Left lung (tissue), 10 donors: Measurements from ENCODE around the gene USP20. TPM values are rescaled to one million over a fixed set of nuclear protein-coding genes. Genes with fewer than 3 reads are reported as not detected.

Experiments
- ATAC-seq: fragments of 200-7000 bp; cut with Tn5 transposase; one replicate; pipeline ENCODE4 v1.9.1; 2020; ENCODE audit warnings: moderate library complexity
- DNase-seq, 4 donors: peaks; one replicate each; pipeline ENCODE4 v3.0.0-alpha.2; 2013 to 2020
- H3K27ac ChIP-seq, 2 donors: fragments of 200-600 bp; sonication (generic) in 1 of 2; one replicate each; pipeline versions ENCODE4 v1.5.0 to v1.8.0; 2020 to 2021
- H3K27me3 ChIP-seq, 2 donors: fragments of 200-600 bp; sonication (generic) in 1 of 2; one replicate each; pipeline versions ENCODE4 v1.5.0 to v1.8.0; 2020 to 2021
- H3K36me3 ChIP-seq, 2 donors: fragments of 200-600 bp; sonication (generic) in 1 of 2; one replicate each; pipeline versions ENCODE4 v1.5.0 to v1.8.0; 2020 to 2021
- H3K4me1 ChIP-seq, 2 donors: fragments of 200-600 bp; one replicate each; pipeline ENCODE4 v1.8.0; 2021
- H3K4me3 ChIP-seq, 2 donors: fragments of 200-600 bp; sonication (generic) in 1 of 2; one replicate each; pipeline versions ENCODE4 v1.5.0 to v1.8.0; 2020 to 2021; ENCODE audit warnings: mild to moderate bottlenecking in 1 of 2
- H3K9me3 ChIP-seq, 2 donors: fragments of 200-600 bp; sonication (generic) in 1 of 2; one replicate each; pipeline versions ENCODE4 v1.5.0 to v1.8.0; 2020 to 2021
- intact Hi-C, 2 donors: fragments of 100-400 bp; cut with DNase I; formaldehyde crosslinking; loops; one replicate each; pipeline versions ENCODE4 v1.11.2 to v1.14.2; 2022
- polyA plus RNA-seq, 6 donors: library from polyadenylated mRNA; unstranded; fragments of 120-200 nt; gene quantifications; one replicate each; pipeline ENCODE4 v1.2.1, GENCODE V29; 2013; ENCODE audit not compliant: insufficient read length in 6 of 6
- total RNA-seq, 2 donors: library from RNA; stranded (reverse); fragmentation: NEBNext Ultra II Directional; extraction: Animal tissue kit (Norgen Biotek cat#: 25700); gene quantifications; one replicate each; pipeline ENCODE4 v1.2.1, GENCODE V29; 2021
- TF ChIP-seq, protein P1 (sequence below), 2 donors: fragments of 200-600 bp; sonication (generic) in 1 of 2; IDR thresholded peaks; one replicate each; pipeline versions ENCODE4 v1.5.0 to v1.8.0; 2021; ENCODE audit warnings: antibody characterized with exemption in 2 of 2
- donor health status: DM: no; HTN: yes; CAD: no.
- donor health status: DM: no; HTN: no; CAD: no.

Gene USP20
- total and polyA plus RNA-seq, 8 donors = 16.7 to 24.6 (median 21.6) TPM

DNA sequence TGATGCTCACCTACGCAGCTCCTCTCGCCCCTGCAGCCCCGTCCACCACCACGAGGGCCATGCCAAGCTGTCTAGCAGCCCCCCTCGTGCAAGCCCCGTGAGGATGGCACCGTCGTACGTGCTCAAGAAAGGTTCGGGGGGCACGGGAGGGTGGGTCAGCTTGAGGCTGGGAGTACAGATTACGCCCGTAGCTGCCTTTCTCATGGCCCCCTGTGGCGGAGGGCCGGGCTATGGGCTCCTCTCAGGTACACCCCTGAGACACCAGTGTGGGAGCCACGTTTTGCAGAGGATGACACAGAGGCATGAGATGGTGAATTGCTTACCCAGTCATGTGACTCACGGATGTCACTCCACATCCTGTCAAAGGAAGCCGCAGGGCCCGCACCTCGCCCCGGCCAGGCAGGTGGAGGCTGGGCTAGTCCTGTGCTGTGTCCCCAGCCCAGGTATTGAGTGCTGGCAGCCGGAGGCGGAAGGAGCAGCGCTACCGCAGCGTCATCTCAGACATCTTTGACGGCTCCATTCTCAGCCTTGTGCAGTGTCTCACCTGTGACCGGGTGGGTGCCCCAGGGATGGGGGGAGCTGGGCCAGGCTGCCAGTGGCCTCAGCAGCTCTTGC, 33.7 kb downstream of the USP20 start:
- DNase-seq (peak in 1 of 4 donors; percentile 82), ATAC-seq (peak; percentile 40)
- intact Hi-C loops = no loop called here
- Histone ChIP-seq H3K4me1 (peaks cover 0 to 10% of the 10 kb centered on the region in 2 donors), H3K9me3 (no peaks in the 10 kb centered on the region), H3K27ac (peak overlapping the region in 1 of 2 donors; percentile 60), H3K4me3 (no peak overlapping the region), H3K36me3 (peaks cover 0 to 43% of the 10 kb centered on the region in 2 donors), H3K27me3 (no peaks in the 10 kb centered on the region)
- TF ChIP-seq, protein P1, sequence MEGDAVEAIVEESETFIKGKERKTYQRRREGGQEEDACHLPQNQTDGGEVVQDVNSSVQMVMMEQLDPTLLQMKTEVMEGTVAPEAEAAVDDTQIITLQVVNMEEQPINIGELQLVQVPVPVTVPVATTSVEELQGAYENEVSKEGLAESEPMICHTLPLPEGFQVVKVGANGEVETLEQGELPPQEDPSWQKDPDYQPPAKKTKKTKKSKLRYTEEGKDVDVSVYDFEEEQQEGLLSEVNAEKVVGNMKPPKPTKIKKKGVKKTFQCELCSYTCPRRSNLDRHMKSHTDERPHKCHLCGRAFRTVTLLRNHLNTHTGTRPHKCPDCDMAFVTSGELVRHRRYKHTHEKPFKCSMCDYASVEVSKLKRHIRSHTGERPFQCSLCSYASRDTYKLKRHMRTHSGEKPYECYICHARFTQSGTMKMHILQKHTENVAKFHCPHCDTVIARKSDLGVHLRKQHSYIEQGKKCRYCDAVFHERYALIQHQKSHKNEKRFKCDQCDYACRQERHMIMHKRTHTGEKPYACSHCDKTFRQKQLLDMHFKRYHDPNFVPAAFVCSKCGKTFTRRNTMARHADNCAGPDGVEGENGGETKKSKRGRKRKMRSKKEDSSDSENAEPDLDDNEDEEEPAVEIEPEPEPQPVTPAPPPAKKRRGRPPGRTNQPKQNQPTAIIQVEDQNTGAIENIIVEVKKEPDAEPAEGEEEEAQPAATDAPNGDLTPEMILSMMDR (IDR thresholded peaks at IDR 0.05) = no peak

DNA sequence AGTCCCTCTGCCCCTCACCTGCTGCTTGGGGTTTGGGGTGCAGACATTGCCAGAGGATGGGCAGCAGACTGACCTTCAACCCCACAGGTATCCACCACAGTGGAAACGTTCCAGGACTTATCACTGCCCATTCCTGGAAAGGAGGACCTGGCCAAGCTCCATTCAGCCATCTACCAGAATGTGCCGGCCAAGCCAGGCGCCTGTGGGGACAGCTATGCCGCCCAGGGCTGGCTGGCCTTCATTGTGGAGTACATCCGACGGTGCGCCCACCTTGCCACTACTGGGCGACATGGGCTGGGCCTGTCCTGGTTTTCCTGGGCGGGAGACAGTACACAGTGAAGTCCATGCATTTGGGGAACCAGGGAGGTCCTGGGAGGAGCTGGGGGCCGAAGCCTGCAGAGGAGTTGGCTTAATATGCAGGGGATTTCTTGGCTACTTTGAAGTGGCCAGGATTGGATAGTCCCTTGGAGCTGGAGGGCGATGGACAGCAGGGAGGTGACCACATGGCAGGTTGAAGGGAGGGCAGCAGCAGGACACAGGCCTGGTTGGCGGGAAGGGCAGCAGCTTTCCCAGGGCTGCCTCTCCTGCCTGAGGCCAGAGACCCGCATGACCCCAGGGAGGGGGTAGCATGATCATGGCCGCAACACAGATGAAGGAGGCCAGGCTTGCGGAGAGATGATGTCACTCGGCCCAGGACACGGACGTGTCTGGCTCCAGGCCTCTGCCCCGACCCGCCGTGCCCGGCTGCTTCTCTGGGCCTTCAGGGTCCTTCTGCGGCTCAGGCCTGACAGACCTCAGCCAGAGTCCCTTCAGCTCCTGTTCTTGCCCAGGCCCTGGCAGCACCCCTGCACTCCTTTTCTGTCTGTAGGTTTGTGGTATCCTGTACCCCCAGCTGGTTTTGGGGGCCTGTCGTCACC, 34.6 kb downstream of the USP20 start:
- Histone ChIP-seq H3K27me3 (no peaks in the 10 kb centered on the region), H3K4me3 (no peak overlapping the region), H3K4me1 (peaks cover 0 to 10% of the 10 kb centered on the region in 2 donors), H3K9me3 (no peaks in the 10 kb centered on the region), H3K27ac (peak overlapping the region in 1 of 2 donors; percentile 60), H3K36me3 (peaks cover 0 to 43% of the 10 kb centered on the region in 2 donors)
- TF ChIP-seq, protein P1 (IDR thresholded peaks at IDR 0.05) = no peak
- DNase-seq = peak in 1 of 4 donors; percentile 57
- ATAC-seq = no peak
- intact Hi-C loops = no loop called here

DNA sequence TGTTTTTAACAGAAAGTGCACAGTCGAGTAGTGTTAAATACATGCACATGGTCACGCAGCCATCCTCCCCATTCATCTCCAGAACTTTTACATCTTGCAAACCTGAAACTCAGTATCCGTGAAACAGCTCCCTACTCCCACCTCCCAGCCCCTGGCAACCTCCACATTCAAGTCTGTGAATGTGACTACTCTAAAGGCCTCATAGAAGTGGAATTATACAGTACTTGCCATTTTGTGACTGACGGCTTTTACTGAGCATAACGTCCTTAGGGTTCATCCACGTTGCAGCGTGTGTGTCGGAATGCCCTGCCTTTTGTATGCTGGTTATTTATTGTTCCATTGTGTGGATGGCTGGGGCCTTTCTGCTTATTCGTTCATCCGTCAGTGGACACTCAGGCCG, 35.8 kb downstream of the USP20 start:
- Histone ChIP-seq H3K4me1 (peaks cover 0 to 10% of the 10 kb centered on the region in 2 donors), H3K4me3 (no peak overlapping the region), H3K27me3 (no peaks in the 10 kb centered on the region), H3K9me3 (no peaks in the 10 kb centered on the region), H3K27ac (no peak overlapping the region), H3K36me3 (peaks cover 0 to 34% of the 10 kb centered on the region in 2 donors)
- no peak for ATAC-seq
- TF ChIP-seq, protein P1 (IDR thresholded peaks at IDR 0.05) = no peak
- intact Hi-C loops = no loop called here
- DNase-seq = peak in 1 of 4 donors; percentile 5

DNA sequence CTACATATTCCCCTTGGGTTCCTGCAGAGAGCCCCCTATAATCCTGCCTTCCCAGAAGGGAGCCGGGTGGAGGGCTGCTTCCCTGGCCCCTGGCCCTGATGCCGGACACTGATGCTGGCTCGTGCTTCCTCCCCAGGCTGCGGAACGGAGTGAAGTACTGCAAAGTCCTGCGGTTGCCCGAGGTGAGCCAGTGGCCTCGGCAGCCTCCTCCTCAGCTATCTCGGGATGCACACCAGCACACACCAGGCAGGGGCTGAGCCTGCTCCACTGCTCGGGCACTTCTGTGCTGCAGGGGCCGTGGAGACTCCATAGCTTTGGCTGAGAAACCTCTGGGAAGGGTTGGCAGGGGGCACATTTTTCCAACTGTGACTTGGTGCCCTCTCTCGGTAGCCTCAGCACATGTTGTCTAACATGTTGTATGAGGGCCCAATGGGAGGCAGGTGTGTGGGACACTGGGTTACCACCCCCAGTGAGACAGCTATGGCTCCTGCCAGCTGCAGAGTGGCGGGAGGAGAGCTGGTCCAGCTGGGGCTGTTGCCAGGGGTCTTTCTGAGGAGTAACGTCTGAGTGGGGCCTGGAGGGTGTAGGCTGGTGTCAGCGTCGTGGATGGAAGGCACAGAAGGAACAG, 38.4 kb downstream of the USP20 start:
- Histone ChIP-seq H3K27me3 (no peaks in the 10 kb centered on the region), H3K9me3 (no peaks in the 10 kb centered on the region), H3K4me1 (peaks cover 0 to 10% of the 10 kb centered on the region in 2 donors), H3K36me3 (peaks cover 0 to 17% of the 10 kb centered on the region in 2 donors), H3K4me3 (no peak overlapping the region), H3K27ac (no peak overlapping the region)
- ATAC-seq = no peak
- TF ChIP-seq, protein P1 (IDR thresholded peaks at IDR 0.05) = no peak
- DNase-seq = no peak
- intact Hi-C loops = no loop called here
